GM18502 (cell line): Measurements from ENCODE around the gene MAPK8IP3.
"Not testable (repeated sequence)": the region's sequence is repeated elsewhere in the genome, so short reads cannot be mapped to it uniquely, and the experiment has no call there.

Experiments used
- ATAC-seq: cut with Tn5 transposase; IDR thresholded peaks from one replicate; pipeline ENCODE4 v1.9.1; 2021; ENCODE audit warnings: mild to moderate bottlenecking; ENCODE audit not compliant: unreplicated experiment, poor library complexity

Gene MAPK8IP3

DNA sequence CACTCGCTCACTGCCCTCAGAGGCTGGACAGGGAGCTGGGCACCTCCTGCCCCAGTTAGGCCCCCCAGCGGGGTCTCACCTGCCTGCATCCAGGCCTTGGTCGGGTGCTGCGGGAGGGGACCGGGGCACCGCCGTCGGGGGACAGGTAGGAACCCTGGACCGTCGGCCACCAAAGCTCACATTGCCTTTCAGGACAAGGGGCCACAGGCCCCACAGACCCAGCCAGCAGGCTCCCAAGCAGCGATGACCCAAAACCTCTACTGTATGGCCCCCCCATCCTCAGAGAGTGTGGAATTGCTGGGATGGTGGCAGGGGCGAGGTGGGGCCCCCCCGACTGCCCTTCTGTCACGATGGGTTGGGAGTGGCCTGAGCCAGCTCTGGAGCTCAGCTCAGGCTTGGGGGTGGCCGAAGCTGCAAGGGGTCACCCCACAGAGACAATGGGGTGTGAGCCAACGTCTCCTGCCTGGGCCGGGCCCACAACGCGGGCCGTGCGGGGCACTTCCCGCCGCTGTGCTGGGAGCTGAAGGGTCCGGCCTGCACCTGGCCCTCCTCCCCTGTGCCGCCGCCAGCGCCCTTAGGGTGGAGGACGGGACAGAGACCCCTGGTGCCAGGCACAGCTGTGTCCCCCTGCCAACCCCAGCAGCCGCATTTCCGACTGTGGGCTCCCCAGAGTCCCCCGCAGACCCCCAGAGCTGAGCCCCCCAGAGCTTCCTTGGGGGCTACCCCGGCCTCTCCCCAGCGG is 87.0 kb downstream of the MAPK8IP3 start:
- no peak for ATAC-seq

- no peak for ATAC-seq
Observed at GRCh38 chr16:1793578-1794220, 87.7 kb downstream of the MAPK8IP3 start, which contains the start of gene IGFALS. Gene IGFALS, minus strand, starts transcription at chr16:1793705. Its CDS starts 53 bp downstream, at chr16:1793652.

DNA sequence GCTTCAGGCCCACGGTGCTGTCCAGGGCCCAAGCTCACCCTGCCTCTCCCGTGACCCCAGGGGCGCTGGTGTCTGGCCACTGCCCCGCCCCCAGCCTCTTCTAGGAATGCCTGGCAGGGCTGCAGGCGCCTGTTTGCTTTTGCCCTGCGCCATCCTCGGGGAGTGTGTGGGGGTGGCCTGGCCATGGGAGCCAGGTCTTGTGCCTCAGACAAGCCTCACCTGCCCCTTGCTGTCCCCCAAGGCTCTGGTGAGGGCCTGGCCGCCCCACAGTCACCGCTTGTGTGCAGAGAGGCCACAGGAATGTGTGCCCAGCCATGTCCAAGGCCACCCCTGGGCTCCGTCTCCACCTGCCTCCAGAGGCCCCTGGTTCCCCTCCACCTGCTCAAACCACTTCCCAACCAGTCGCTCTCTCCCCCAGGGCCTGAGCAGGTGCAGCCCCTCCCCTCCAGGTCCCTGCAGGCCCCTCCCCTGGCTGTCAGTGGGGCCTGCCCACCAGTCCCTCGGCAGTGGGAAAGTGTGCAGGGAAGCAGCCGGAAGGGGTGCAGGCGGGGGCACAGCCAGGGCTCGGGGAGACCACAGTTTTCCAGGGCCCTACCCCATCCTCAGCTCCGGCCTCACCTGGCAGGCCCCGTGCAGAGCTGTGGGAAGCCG is 88.4 kb downstream of the MAPK8IP3 start:
- ATAC-seq: no peak

GRCh38 chr16:1794908-1795666 is 89.1 kb downstream of the MAPK8IP3 start:
- ATAC-seq: no peak

DNA sequence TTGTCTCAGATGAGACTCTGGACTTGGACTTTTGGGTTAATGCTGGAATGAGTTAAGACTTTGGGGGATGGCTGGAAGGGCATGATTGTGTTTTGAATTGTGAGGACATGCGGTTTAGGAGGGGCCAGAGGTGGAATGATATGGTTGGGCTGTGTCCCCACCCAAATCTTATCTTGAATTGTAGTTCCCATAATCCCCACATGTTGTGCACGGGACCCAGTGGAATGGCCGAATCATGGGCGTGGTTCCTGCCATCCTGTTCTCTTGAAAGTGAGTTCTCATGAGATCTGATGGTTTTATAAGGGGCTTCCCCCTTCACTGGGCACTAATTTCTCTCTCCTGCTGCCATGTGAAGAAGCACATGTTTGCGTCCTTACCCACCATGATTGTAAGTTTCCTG is 93.3 kb downstream of the MAPK8IP3 start:
- not testable (repeated sequence) for ATAC-seq

DNA sequence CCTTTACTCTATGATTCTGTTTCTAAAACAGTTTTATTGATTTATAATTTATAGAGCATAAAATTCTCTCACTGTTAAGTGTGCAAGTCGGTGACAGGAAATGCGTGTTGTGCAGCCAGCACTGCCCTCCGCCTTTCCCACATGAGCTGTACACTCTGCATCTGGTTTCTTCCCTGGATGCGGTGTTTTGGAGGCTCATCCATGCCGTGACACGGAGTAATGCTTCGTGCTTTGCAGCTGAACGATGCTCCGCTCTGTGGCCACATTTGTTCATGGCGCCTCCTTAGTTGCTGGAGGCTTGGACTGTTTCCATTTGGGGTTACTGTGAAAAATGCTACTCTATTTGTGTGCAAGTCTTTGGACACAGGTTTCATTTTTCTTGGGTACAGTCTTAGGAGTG is 94.7 kb downstream of the MAPK8IP3 start:
- ATAC-seq: no peak

DNA sequence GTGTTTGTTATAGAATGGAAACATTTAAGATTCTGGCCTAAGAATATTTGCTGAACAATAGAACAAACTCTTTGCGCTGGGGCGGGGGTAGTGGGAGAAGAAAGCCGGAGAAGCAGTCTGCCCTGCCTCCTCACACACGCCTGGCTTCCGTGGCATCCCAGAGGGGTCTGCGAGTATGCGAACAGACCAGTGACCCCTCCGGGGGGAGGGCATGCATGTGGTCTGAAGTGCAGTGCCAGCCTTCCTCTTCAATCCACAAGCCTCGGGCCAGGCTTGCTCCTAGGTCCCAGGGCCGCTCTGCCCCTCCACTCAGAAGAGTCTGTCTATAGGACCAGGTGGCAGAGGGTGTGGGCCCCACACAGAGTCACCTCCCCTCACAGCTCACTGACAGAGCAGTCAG is 101.6 kb downstream of the MAPK8IP3 start:
- no peak for ATAC-seq

- ATAC-seq: no peak
Observed at GRCh38 chr16:1808691-1809090, 102.7 kb downstream of the MAPK8IP3 start.

GRCh38 chr16:1809281-1809801 is 103.3 kb downstream of the MAPK8IP3 start:
- no peak for ATAC-seq

DNA sequence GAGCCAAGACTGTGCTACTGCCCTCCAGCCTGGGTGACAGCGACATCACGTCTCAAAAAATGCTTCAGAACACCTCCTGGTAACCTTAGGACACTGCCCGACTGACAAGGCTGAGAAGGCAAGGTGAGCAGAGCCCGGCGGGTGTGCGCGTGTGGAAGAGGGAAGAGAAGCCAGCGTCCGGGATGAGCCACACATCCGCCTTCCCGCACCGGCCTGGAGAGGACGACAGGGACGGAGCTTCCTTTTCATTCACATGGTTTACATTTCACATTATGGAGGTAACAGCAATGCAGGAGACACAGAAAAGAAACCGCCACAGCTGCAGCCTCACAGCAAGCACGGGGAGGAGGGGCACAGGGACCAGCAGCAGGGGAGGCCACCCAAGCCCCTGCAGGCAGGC is 104.1 kb downstream of the MAPK8IP3 start:
- no peak for ATAC-seq

GRCh38 chr16:1810536-1810935 is 104.5 kb downstream of the MAPK8IP3 start:
- ATAC-seq: no peak

GRCh38 chr16:1812732-1813163 is 106.8 kb downstream of the MAPK8IP3 start:
- ATAC-seq: no peak

- ATAC-seq: no peak
Observed at GRCh38 chr16:1815461-1815860, 109.5 kb downstream of the MAPK8IP3 start.

DNA sequence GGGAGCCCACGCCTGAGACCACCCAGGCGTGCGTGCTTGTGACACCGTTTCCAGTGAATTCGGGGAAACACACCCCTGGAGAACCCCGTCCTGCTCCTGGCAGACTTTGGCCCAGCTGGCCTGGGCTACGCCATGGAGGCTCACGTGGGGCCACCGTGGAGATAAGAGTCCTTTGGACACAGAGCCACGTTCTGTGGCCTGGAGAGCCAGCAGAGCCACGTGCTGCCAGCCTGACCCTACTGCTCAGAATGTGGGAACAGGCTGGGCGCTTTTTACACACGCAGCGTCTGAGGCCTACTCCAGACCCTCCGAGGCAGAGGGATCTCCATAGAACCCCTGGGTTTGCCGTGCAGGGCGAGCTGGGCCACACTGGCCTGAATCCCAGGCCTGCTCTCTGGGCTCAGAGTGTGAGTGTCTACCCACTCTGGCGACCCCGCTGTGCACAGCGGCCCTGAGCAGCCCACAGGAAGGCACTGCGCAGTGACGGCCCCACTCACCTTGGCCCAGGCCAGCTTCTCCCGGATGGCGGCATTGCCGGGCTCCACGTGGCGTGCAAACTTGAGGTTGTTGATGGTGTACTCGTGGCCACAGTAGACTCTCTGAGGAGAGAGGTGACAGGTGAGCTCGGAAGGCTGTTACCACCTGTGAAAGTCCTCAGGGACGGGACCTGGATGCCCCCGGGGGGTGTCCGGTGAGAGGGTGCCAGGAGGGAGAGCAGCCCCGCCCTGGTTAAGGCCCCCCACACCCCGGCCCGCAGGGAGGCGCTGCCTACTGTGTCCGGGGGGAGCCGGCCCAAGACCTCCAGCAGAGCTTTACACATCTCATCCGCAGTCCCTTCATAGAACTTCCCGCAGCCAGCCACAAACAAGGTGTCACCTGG is 110.6 kb downstream of the MAPK8IP3 start:
- no peak for ATAC-seq

GRCh38 chr16:1817276-1817589 is 111.2 kb downstream of the MAPK8IP3 start:
- ATAC-seq: no peak

- no peak for ATAC-seq
Observed at GRCh38 chr16:1817716-1818115, 111.7 kb downstream of the MAPK8IP3 start.

DNA sequence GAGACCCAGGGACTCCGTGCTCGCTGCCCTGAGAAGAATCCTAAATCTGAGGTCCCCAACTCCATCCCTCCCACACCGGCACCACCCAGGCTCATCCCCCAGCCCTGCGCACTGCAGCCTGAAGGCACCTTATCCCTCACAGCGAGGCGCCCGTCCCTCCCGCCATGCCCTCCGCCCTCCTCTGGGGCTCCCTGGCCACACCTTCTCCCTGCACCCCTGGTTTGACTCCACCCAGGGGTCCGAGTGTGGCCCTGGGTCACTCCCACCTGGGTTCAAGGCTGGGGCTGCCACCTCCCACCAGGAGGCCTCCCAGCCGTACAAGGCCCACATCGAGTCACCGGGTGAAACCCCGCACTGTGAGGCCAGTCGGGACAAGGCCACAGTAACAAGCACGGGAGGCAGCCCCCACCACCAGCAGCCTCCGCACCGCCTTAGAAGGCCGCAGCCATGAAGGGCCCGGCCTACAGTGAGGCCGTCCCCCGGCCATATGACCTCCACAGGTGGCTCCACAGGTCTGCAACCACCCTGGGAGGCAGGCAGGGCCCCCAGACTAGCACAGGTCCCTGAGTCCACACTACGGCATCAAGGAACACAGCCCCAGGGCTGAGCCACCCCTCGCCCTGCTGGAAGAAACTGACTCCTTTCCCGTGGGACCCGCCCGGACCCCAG is 112.3 kb downstream of the MAPK8IP3 start:
- ATAC-seq: no peak

DNA sequence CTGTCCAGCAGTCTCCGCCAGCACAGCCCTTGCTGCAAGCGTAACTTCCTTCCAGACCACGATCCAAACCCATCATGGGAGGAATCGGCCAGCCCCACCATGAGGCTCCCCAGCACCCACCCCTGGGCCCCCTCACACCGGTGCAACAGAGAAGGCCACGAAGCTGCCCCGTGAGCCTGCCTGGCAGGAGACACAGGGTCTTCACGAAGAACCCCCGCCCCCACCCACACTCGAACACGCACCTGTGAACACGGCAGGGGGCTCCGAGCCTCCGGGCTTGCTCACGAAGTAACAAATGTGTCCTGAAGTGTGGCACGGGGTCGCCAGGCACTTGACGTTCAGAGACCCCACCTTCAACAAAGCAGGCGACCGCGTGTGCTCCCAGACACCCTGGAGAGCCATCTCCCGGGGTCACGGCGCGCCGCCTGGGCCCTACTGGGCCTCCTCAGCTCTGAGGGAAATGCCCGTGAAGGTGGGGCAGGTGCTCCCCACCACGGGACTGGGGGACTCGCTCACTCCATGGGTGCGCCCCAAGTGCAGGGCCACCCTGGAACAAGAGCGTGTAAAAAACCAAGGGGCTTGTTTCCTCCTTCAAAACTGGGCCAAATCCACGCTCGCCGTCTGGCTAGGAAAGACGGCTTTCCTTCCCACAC is 113.0 kb downstream of the MAPK8IP3 start:
- ATAC-seq: no peak

GRCh38 chr16:1819611-1820010 is 113.6 kb downstream of the MAPK8IP3 start:
- no peak for ATAC-seq
